HepG2 (cell line): ENCODE results near the gene DRG1. TPM values are rescaled to one million over a fixed set of nuclear protein-coding genes. Genes with fewer than 3 reads are reported as not detected.

ENCODE experiments used
- CBX1 ChIP-seq: IDR thresholded peaks from one replicate; pipeline ENCODE4 v1.6.1; 2016; ENCODE audit warnings: antibody characterized with exemption, low read depth
- FOXM1 ChIP-seq: sonication (generic); formaldehyde crosslinking; IDR thresholded peaks from 2 replicates; pipeline ENCODE4 v1.5.0; 2020; ENCODE audit warnings: missing genetic modification reagents
- GABPB1 ChIP-seq: IDR thresholded peaks from 2 replicates; pipeline ENCODE4 v1.6.1; 2016; ENCODE audit warnings: mild to moderate bottlenecking, missing genetic modification reagents, moderate library complexity, missing compliant biosample characterization
- GATAD1 ChIP-seq: IDR thresholded peaks from 2 replicates; pipeline ENCODE4 v1.6.1; 2016; ENCODE audit warnings: missing genetic modification reagents, missing compliant biosample characterization
- HNRNPUL1 ChIP-seq: fragments of 200-400 bp; formaldehyde crosslinking; IDR thresholded peaks from 2 replicates; pipeline ENCODE4 v1.6.1; 2017; ENCODE audit warnings: low read depth, mild to moderate bottlenecking, low read length, moderate library complexity
- MBNL3 ChIP-seq: fragments of 250-450 bp; sonication (Bioruptor Pico); conservative IDR thresholded peaks from 2 replicates; pipeline ENCODE4 v1.8.0; 2022; ENCODE audit warnings: mild to moderate bottlenecking, inconsistent platforms
- NFE2 ChIP-seq: sonication (generic); formaldehyde crosslinking; IDR thresholded peaks from 2 replicates; pipeline ENCODE4 v1.4.0; 2020; ENCODE audit warnings: missing genetic modification reagents
- NFKBIZ ChIP-seq: IDR thresholded peaks from 2 replicates; pipeline ENCODE4 v1.6.1; 2018; ENCODE audit warnings: missing genetic modification reagents, missing compliant biosample characterization
- PTBP1 ChIP-seq: fragments of 200-400 bp; formaldehyde crosslinking; IDR thresholded peaks from 2 replicates; pipeline ENCODE4 v1.6.1; 2018; ENCODE audit warnings: low read length, low read depth; ENCODE audit not compliant: poor library complexity, severe bottlenecking
- SATB2 ChIP-seq: sonication (generic); formaldehyde crosslinking; IDR thresholded peaks from 2 replicates; pipeline ENCODE4 v1.5.0; 2020; ENCODE audit warnings: missing genetic modification reagents
- TOPORS ChIP-seq: sonication (generic); formaldehyde crosslinking; IDR thresholded peaks from 2 replicates; pipeline ENCODE4 v1.8.0; 2023; ENCODE audit warnings: mild to moderate bottlenecking, missing genetic modification reagents
- ZFAT ChIP-seq: sonication (generic); formaldehyde crosslinking; conservative IDR thresholded peaks from 2 replicates; pipeline ENCODE4 v1.8.1; 2023; ENCODE audit warnings: missing genetic modification reagents, inconsistent platforms
- ZNF383 ChIP-seq: sonication (generic); formaldehyde crosslinking; IDR thresholded peaks from 2 replicates; pipeline ENCODE4 v1.4.0; 2020; ENCODE audit warnings: missing genetic modification reagents, mild to moderate bottlenecking, borderline replicate concordance
- ZNF431 ChIP-seq: sonication (generic); formaldehyde crosslinking; IDR thresholded peaks from 2 replicates; pipeline ENCODE4 v1.9.0; 2022; ENCODE audit warnings: missing genetic modification reagents, low read depth, mild to moderate bottlenecking, borderline replicate concordance
- ZNF552 ChIP-seq: sonication (generic); formaldehyde crosslinking; IDR thresholded peaks from 2 replicates; pipeline ENCODE4 v1.9.0; 2022; ENCODE audit warnings: missing genetic modification reagents, mild to moderate bottlenecking, borderline replicate concordance
- ZNF629 ChIP-seq: sonication (generic); formaldehyde crosslinking; conservative IDR thresholded peaks from 2 replicates; pipeline ENCODE4 v1.5.0; 2020; ENCODE audit warnings: missing genetic modification reagents
- ZNF670 ChIP-seq: sonication (generic); formaldehyde crosslinking; IDR thresholded peaks from 2 replicates; pipeline ENCODE4 v1.8.0; 2022; ENCODE audit warnings: mild to moderate bottlenecking, missing genetic modification reagents, borderline replicate concordance
- ZNF775 ChIP-seq: sonication (generic); formaldehyde crosslinking; IDR thresholded peaks from 2 replicates; pipeline ENCODE4 v1.4.0; 2020; ENCODE audit warnings: missing genetic modification reagents, mild to moderate bottlenecking, moderate library complexity, borderline replicate concordance
- ZNF782 ChIP-seq: sonication (generic); formaldehyde crosslinking; IDR thresholded peaks from 2 replicates; pipeline ENCODE4 v1.4.0; 2020; ENCODE audit warnings: missing genetic modification reagents, mild to moderate bottlenecking, borderline replicate concordance
- ZNF839 ChIP-seq: sonication (generic); formaldehyde crosslinking; IDR thresholded peaks from 2 replicates; pipeline ENCODE4 v1.4.0; 2020; ENCODE audit warnings: missing genetic modification reagents, mild to moderate bottlenecking, borderline replicate concordance
- ZNF850 ChIP-seq: sonication (generic); formaldehyde crosslinking; conservative IDR thresholded peaks from 2 replicates; pipeline ENCODE4 v1.9.0; 2021; ENCODE audit warnings: mild to moderate bottlenecking, missing genetic modification reagents
- ZSCAN25 ChIP-seq: sonication (generic); formaldehyde crosslinking; IDR thresholded peaks from 2 replicates; pipeline ENCODE4 v1.8.0; 2022; ENCODE audit warnings: mild to moderate bottlenecking, missing genetic modification reagents
- polyA plus RNA-seq, 8 experiments: library from polyadenylated mRNA; depleted of rRNA in 3 of 8; stranded (reverse) in 7 of 8; unstranded in 1 of 8; fragments of >200 nt; fragmentation: Illumina TruSeq in 4 of 8; extraction: Trizol in 4 of 8; gene quantifications; 2 replicates each; pipeline versions ENCODE4 v1.2.1 to v1.2.3, GENCODE V29; 2011 to 2016; ENCODE audit warnings: low read depth in 4 of 8, missing spikeins in 1 of 8, mixed read lengths in 1 of 8; ENCODE audit not compliant: insufficient read depth in 1 of 8
- total RNA-seq, 5 experiments: library from RNA; depleted of rRNA; stranded (reverse); fragments of >200 nt; fragmentation: Illumina TruSeq; extraction: Trizol; gene quantifications; 2 replicates each; pipeline ENCODE4 v1.2.3, GENCODE V29; 2016; ENCODE audit warnings: low read depth in 1 of 5
- TF ChIP-seq, protein P1 (sequence below), 2 experiments: IDR thresholded peaks; 2 replicates each; pipeline ENCODE4 v1.6.1; 2011 to 2012; ENCODE audit warnings: low read length in 2 of 2, borderline replicate concordance in 1 of 2, low read depth in 1 of 2, mild to moderate bottlenecking in 1 of 2, moderate library complexity in 1 of 2
- TF ChIP-seq, protein P2 (sequence below): IDR thresholded peaks from 2 replicates; pipeline ENCODE4 v1.6.1; 2016; ENCODE audit warnings: low read depth, borderline replicate concordance
- TF ChIP-seq, protein P3 (sequence below): IDR thresholded peaks from 2 replicates; pipeline ENCODE4 v1.6.1; 2016

Gene DRG1
- total and polyA plus RNA-seq, 2 of the 13 experiments (the other 11 are each of a cell fraction or from before 2014, with no cell fraction given), result 59.0 to 94.8 TPM

DNA sequence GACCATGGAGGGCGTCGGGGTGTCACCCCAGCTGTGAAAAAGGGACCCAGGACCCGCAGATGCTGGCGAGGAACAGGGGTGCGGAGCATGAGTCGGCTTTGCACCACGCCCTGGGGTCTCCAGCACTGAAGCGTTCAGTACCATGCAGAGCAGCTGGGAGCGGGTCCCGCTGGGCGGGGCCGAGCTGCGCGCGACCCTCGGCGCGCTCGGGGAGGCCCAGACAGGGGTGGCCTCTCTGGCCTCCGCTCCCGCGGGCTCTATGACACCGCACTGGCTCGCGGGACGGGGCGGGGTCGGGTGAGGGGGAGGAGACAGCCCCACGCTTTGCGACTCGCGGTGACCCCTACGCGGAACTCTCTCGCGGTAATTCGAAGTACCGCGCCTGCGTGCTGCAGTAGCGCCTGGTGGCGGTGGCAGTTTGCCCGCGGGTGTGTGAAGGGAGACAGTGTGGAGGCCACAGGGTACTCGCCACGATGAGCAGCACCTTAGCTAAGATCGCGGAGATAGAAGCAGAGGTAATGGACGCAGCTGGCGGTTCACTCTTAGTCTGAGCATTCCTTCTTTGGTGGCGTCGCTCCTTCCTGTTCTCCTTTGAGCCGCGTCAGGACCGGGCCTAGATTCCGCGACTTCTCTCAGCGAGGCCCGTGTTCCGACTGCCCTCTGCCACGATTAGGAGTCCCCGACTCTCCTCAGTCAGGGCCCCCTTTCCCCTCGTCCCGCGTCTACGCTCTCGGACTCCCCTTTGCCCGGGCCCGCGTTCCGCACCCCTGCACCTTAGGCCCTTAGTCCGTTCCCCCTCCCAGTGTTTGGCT lies at the start of gene DRG1 (continued):
- TF ChIP-seq, protein P1, sequence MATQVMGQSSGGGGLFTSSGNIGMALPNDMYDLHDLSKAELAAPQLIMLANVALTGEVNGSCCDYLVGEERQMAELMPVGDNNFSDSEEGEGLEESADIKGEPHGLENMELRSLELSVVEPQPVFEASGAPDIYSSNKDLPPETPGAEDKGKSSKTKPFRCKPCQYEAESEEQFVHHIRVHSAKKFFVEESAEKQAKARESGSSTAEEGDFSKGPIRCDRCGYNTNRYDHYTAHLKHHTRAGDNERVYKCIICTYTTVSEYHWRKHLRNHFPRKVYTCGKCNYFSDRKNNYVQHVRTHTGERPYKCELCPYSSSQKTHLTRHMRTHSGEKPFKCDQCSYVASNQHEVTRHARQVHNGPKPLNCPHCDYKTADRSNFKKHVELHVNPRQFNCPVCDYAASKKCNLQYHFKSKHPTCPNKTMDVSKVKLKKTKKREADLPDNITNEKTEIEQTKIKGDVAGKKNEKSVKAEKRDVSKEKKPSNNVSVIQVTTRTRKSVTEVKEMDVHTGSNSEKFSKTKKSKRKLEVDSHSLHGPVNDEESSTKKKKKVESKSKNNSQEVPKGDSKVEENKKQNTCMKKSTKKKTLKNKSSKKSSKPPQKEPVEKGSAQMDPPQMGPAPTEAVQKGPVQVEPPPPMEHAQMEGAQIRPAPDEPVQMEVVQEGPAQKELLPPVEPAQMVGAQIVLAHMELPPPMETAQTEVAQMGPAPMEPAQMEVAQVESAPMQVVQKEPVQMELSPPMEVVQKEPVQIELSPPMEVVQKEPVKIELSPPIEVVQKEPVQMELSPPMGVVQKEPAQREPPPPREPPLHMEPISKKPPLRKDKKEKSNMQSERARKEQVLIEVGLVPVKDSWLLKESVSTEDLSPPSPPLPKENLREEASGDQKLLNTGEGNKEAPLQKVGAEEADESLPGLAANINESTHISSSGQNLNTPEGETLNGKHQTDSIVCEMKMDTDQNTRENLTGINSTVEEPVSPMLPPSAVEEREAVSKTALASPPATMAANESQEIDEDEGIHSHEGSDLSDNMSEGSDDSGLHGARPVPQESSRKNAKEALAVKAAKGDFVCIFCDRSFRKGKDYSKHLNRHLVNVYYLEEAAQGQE (IDR thresholded peaks at IDR 0.05; ENCODE audit: borderline replicate concordance in 1 of 2, low read depth in 1 of 2, low read length in 2 of 2), result peak in 1 of 2 experiments; percentile 37; a peak in 1 of 4 replicates
- peak; percentile 90; the same call in 1 of the 2 replicates for TF ChIP-seq ZNF431 (CRISPR knock-in tag)
- no peak for TF ChIP-seq ZNF839 (CRISPR knock-in tag)
- no peak for TF ChIP-seq NFE2 (CRISPR knock-in tag)
- TF ChIP-seq GABPB1 (CRISPR knock-in tag), result peak; percentile 89
- TF ChIP-seq CBX1, result no peak
- no peak for TF ChIP-seq NFKBIZ (CRISPR knock-in tag)
- no peak for TF ChIP-seq PTBP1
- TF ChIP-seq ZNF629 (CRISPR knock-in tag), result peak; percentile 41; the same call in 1 of the 2 replicates
- TF ChIP-seq, protein P2, sequence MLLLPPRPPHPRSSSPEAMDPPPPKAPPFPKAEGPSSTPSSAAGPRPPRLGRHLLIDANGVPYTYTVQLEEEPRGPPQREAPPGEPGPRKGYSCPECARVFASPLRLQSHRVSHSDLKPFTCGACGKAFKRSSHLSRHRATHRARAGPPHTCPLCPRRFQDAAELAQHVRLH, result peak; percentile 95; the same call in 1 of the 2 replicates
- no peak for TF ChIP-seq ZFAT (CRISPR knock-in tag)
- peak; percentile 21; the same call in 1 of the 2 replicates for TF ChIP-seq ZNF775 (CRISPR knock-in tag)
- TF ChIP-seq TOPORS, result no peak
- TF ChIP-seq ZSCAN25, result peak; percentile 84
- TF ChIP-seq HNRNPUL1, result no peak
- TF ChIP-seq ZNF383, result no peak
- no peak for TF ChIP-seq MBNL3
- TF ChIP-seq ZNF552 (CRISPR knock-in tag), result no peak
- peak; percentile 91 for TF ChIP-seq GATAD1 (CRISPR knock-in tag)
- peak; percentile 85; the same call in 1 of the 2 replicates for TF ChIP-seq ZNF782 (CRISPR knock-in tag)
- TF ChIP-seq, protein P3, sequence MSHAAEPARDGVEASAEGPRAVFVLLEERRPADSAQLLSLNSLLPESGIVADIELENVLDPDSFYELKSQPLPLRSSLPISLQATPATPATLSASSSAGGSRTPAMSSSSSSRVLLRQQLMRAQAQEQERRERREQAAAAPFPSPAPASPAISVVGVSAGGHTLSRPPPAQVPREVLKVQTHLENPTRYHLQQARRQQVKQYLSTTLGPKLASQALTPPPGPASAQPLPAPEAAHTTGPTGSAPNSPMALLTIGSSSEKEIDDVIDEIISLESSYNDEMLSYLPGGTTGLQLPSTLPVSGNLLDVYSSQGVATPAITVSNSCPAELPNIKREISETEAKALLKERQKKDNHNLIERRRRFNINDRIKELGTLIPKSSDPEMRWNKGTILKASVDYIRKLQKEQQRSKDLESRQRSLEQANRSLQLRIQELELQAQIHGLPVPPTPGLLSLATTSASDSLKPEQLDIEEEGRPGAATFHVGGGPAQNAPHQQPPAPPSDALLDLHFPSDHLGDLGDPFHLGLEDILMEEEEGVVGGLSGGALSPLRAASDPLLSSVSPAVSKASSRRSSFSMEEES (CRISPR knock-in tag), result peak; percentile 17; the same call in 1 of the 2 replicates
- TF ChIP-seq SATB2 (CRISPR knock-in tag), result 0 out of 2 replicates have a peak, but pooled peaks have one; percentile 33
- peak; percentile 52; the same call in 1 of the 2 replicates for TF ChIP-seq ZNF670 (CRISPR knock-in tag)
- TF ChIP-seq ZNF850, result no peak
- no peak; the same call in 1 of the 2 replicates for TF ChIP-seq FOXM1 (CRISPR knock-in tag)
